Measurements from ENCODE around the gene OAF.

DNA sequence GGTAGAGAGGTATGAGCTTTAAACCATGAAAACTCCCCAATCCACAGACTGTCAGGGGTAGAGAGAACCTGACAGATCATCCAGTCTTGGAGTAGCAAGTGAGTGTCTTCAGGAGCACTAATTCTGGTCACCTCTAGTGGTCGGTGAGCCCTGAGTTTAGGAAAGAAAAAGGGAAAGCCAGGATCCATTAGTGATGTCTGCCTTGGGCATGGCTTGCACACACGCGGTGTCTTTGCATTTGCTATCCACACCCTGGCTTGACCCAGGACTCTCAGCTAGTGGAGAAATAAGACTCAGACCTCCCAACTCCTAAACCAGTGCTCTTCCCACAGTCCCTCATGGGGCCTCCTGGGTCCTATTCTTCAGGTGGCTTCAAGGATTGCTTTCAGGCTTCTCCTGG lies 48.4 kb downstream of the OAF start:
- TF ChIP-seq EP300 (IDR thresholded peaks at IDR 0.05; ENCODE audit: borderline replicate concordance) (no peak), RAD21 (IDR thresholded peaks at IDR 0.05; ENCODE audit: low read depth) (no peak), TAF1 (IDR thresholded peaks at IDR 0.05; ENCODE audit: low read depth) (no peak), YY1 (IDR thresholded peaks at IDR 0.05; ENCODE audit: low read depth) (no peak), TCF12 (IDR thresholded peaks at IDR 0.05; ENCODE audit: low read depth) (no peak), FOXM1 (IDR thresholded peaks at IDR 0.05; ENCODE audit: borderline replicate concordance, low read depth) (no peak), EGR1 (IDR thresholded peaks at IDR 0.05) (no peak), CEBPB (IDR thresholded peaks at IDR 0.05) (no peak), CREB1 (IDR thresholded peaks at IDR 0.05; ENCODE audit: low read depth) (no peak)
- TF ChIP-seq, protein P1, sequence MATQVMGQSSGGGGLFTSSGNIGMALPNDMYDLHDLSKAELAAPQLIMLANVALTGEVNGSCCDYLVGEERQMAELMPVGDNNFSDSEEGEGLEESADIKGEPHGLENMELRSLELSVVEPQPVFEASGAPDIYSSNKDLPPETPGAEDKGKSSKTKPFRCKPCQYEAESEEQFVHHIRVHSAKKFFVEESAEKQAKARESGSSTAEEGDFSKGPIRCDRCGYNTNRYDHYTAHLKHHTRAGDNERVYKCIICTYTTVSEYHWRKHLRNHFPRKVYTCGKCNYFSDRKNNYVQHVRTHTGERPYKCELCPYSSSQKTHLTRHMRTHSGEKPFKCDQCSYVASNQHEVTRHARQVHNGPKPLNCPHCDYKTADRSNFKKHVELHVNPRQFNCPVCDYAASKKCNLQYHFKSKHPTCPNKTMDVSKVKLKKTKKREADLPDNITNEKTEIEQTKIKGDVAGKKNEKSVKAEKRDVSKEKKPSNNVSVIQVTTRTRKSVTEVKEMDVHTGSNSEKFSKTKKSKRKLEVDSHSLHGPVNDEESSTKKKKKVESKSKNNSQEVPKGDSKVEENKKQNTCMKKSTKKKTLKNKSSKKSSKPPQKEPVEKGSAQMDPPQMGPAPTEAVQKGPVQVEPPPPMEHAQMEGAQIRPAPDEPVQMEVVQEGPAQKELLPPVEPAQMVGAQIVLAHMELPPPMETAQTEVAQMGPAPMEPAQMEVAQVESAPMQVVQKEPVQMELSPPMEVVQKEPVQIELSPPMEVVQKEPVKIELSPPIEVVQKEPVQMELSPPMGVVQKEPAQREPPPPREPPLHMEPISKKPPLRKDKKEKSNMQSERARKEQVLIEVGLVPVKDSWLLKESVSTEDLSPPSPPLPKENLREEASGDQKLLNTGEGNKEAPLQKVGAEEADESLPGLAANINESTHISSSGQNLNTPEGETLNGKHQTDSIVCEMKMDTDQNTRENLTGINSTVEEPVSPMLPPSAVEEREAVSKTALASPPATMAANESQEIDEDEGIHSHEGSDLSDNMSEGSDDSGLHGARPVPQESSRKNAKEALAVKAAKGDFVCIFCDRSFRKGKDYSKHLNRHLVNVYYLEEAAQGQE (IDR thresholded peaks at IDR 0.05; ENCODE audit: low read depth), result no peak
- TF ChIP-seq, protein P2, sequence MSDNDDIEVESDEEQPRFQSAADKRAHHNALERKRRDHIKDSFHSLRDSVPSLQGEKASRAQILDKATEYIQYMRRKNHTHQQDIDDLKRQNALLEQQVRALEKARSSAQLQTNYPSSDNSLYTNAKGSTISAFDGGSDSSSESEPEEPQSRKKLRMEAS (IDR thresholded peaks at IDR 0.05), result no peak
- TF ChIP-seq, protein P3, sequence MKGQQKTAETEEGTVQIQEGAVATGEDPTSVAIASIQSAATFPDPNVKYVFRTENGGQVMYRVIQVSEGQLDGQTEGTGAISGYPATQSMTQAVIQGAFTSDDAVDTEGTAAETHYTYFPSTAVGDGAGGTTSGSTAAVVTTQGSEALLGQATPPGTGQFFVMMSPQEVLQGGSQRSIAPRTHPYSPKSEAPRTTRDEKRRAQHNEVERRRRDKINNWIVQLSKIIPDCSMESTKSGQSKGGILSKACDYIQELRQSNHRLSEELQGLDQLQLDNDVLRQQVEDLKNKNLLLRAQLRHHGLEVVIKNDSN (IDR thresholded peaks at IDR 0.05), result no peak
